Mucosa of rectum (tissue), 2 donors: ENCODE data around the gene KLHL42.

Source experiments
- H3K27ac ChIP-seq, 2 donors: one replicate each; pipeline ENCODE4 v1.7.0; 2013; ENCODE audit warnings: inconsistent platforms in 2 of 2, low read depth in 2 of 2, low read length in 2 of 2
- H3K27me3 ChIP-seq, 2 donors: one replicate each; pipeline ENCODE4 v1.7.0; 2013; ENCODE audit warnings: low read length in 2 of 2; ENCODE audit not compliant: control insufficient read depth in 2 of 2, insufficient read depth in 2 of 2
- H3K36me3 ChIP-seq, 2 donors: one replicate each; pipeline ENCODE4 v1.7.0; 2013; ENCODE audit warnings: low read length in 2 of 2; ENCODE audit not compliant: control insufficient read depth in 2 of 2, insufficient read depth in 2 of 2
- H3K4me1 ChIP-seq, 2 donors: one replicate each; pipeline ENCODE4 v1.7.0; 2013; ENCODE audit warnings: low read length in 2 of 2, mild to moderate bottlenecking in 1 of 2; ENCODE audit not compliant: control insufficient read depth in 2 of 2, insufficient read depth in 2 of 2
- H3K4me3 ChIP-seq, 2 donors: one replicate each; pipeline ENCODE4 v1.7.0; 2013; ENCODE audit warnings: low read length in 2 of 2
- H3K9ac ChIP-seq, 2 donors: one replicate each; pipeline ENCODE4 v1.7.0; 2013; ENCODE audit warnings: low read length in 2 of 2, low read depth in 1 of 2, mild to moderate bottlenecking in 1 of 2
- H3K9me3 ChIP-seq, 2 donors: one replicate each; pipeline ENCODE4 v1.7.0; 2013; ENCODE audit warnings: low read length in 2 of 2; ENCODE audit not compliant: control insufficient read depth in 2 of 2
- donor health status: healthy.
- donor health status: Normal muscosa, but diverticular disease.

KLHL42 gene

DNA sequence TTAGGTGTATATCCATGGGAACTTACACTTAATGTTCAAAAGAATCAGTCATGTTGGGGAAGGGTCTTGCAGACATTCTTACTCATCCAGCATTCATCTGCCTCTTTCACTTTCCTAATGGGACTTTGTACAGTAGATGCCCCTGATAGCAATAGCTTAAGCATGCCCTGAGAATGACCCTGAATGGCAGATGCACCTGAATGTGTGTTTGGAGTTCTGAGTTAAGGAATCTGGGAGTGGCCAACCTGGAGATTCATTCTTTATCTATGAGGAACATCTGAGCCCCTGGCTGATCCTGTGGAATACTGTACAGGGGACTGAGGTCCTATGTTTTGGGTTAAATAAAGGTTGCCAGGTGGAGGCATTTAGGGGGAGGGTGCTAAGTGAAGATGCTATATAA lies 71.3 kb downstream of the KLHL42 start:
- no peak overlapping the region for H3K4me3 ChIP-seq
- no peaks in the 10 kb centered on the region for H3K4me1 ChIP-seq
- H3K36me3 ChIP-seq: no peaks in the 10 kb centered on the region
- H3K27ac ChIP-seq: no peak overlapping the region
- no peaks in the 10 kb centered on the region for H3K27me3 ChIP-seq
- H3K9me3 ChIP-seq: no peaks in the 10 kb centered on the region
- H3K9ac ChIP-seq: no peak overlapping the region

- Histone ChIP-seq H3K27ac (no peak overlapping the region), H3K4me3 (no peak overlapping the region), H3K27me3 (no peaks in the 10 kb centered on the region)
Observed at GRCh38 chr12:27852117-27852516, 72.1 kb downstream of the KLHL42 start.

More at GRCh38 chr12:27852117-27852516, 72.1 kb downstream of the KLHL42 start:
- no peak overlapping the region for H3K9ac ChIP-seq
- H3K9me3 ChIP-seq: no peaks in the 10 kb centered on the region
- no peaks in the 10 kb centered on the region for H3K36me3 ChIP-seq
- no peaks in the 10 kb centered on the region for H3K4me1 ChIP-seq
